Mucosa of stomach (tissue), 1 donor: ENCODE results near the gene CLEC17A.

Experiments
- H3K27me3 ChIP-seq: one replicate; pipeline ENCODE4 v1.7.0; 2013; ENCODE audit warnings: mild to moderate bottlenecking, low read length; ENCODE audit not compliant: control insufficient read depth, insufficient read depth
- H3K36me3 ChIP-seq: one replicate; pipeline ENCODE4 v1.7.0; 2013; ENCODE audit warnings: low read length; ENCODE audit not compliant: control insufficient read depth, insufficient read depth
- H3K4me1 ChIP-seq: one replicate; pipeline ENCODE4 v1.7.0; 2013; ENCODE audit warnings: mild to moderate bottlenecking, low read length; ENCODE audit not compliant: control insufficient read depth, insufficient read depth
- H3K4me3 ChIP-seq: one replicate; pipeline ENCODE4 v1.7.0; 2013; ENCODE audit warnings: low read length
- H3K9ac ChIP-seq: one replicate; pipeline ENCODE4 v1.7.0; 2013; ENCODE audit warnings: mild to moderate bottlenecking, low read length, moderate library complexity
- H3K9me3 ChIP-seq: one replicate; pipeline ENCODE4 v1.7.0; 2013; ENCODE audit warnings: mild to moderate bottlenecking, low read length, moderate library complexity; ENCODE audit not compliant: control insufficient read depth
- donor health status: Pancreatic carcinoma.

Gene CLEC17A

GRCh38 chr19:14648506-14648905, 65.6 kb downstream of the CLEC17A start:
- Histone ChIP-seq H3K27me3 (no peaks in the 10 kb centered on the region), H3K4me3 (no peak overlapping the region)

GRCh38 chr19:14649020-14649419, 66.1 kb downstream of the CLEC17A start:
- Histone ChIP-seq H3K9ac (no peak overlapping the region), H3K4me3 (no peak overlapping the region), H3K27me3 (no peaks in the 10 kb centered on the region)

More at GRCh38 chr19:14648506-14648905, 65.6 kb downstream of the CLEC17A start:
- Histone ChIP-seq H3K9ac (no peak overlapping the region), H3K9me3 (no peaks in the 10 kb centered on the region), H3K36me3 (no peaks in the 10 kb centered on the region), H3K4me1 (no peaks in the 10 kb centered on the region)

GRCh38 chr19:14650161-14650560, 67.3 kb downstream of the CLEC17A start:
- Histone ChIP-seq H3K4me1 (no peaks in the 10 kb centered on the region), H3K9me3 (no peaks in the 10 kb centered on the region), H3K27me3 (no peaks in the 10 kb centered on the region), H3K36me3 (no peaks in the 10 kb centered on the region), H3K4me3 (no peak overlapping the region), H3K9ac (no peak overlapping the region)

More at GRCh38 chr19:14649020-14649419, 66.1 kb downstream of the CLEC17A start:
- Histone ChIP-seq H3K36me3 (no peaks in the 10 kb centered on the region), H3K4me1 (no peaks in the 10 kb centered on the region), H3K9me3 (no peaks in the 10 kb centered on the region)

- Histone ChIP-seq H3K27me3 (no peaks in the 10 kb centered on the region), H3K4me1 (no peaks in the 10 kb centered on the region), H3K9ac (no peak overlapping the region), H3K4me3 (no peak overlapping the region), H3K9me3 (no peaks in the 10 kb centered on the region), H3K36me3 (no peaks in the 10 kb centered on the region)
Measured at GRCh38 chr19:14654786-14655560, 72.1 kb downstream of the CLEC17A start.

GRCh38 chr19:14655726-14656125, 72.8 kb downstream of the CLEC17A start:
- no peaks in the 10 kb centered on the region for H3K9me3 ChIP-seq
- H3K4me1 ChIP-seq = no peaks in the 10 kb centered on the region
- no peak overlapping the region for H3K4me3 ChIP-seq
- H3K36me3 ChIP-seq = no peaks in the 10 kb centered on the region
- H3K27me3 ChIP-seq = no peaks in the 10 kb centered on the region
- H3K9ac ChIP-seq = no peak overlapping the region

- no peak overlapping the region for H3K4me3 ChIP-seq
- H3K9ac ChIP-seq = no peak overlapping the region
- no peaks in the 10 kb centered on the region for H3K27me3 ChIP-seq
- no peaks in the 10 kb centered on the region for H3K4me1 ChIP-seq
- H3K9me3 ChIP-seq = no peaks in the 10 kb centered on the region
- no peaks in the 10 kb centered on the region for H3K36me3 ChIP-seq
Measured at GRCh38 chr19:14659874-14660489, 77.1 kb downstream of the CLEC17A start.

- H3K9me3 ChIP-seq = no peaks in the 10 kb centered on the region
- H3K9ac ChIP-seq = no peak overlapping the region
- no peaks in the 10 kb centered on the region for H3K4me1 ChIP-seq
- H3K4me3 ChIP-seq = no peak overlapping the region
- H3K36me3 ChIP-seq = no peaks in the 10 kb centered on the region
- no peaks in the 10 kb centered on the region for H3K27me3 ChIP-seq
Measured at GRCh38 chr19:14661372-14661924, 78.6 kb downstream of the CLEC17A start.
